H1 (cell line): ENCODE results near the gene HSD3B1. TPM values are rescaled to one million over a fixed set of nuclear protein-coding genes. Genes with fewer than 3 reads are reported as not detected.

Experiments used
- CREB1 ChIP-seq: IDR thresholded peaks from 2 replicates; pipeline ENCODE4 v1.6.1; 2012; ENCODE audit warnings: inconsistent platforms
- CTCF ChIP-seq, 3 experiments: IDR thresholded peaks; 1 replicate in 2 of 3; 2 replicates in 1 of 3; pipeline versions ENCODE4 v1.5.1 to v1.6.1; 2011; ENCODE audit warnings: low read length in 3 of 3, mild to moderate bottlenecking in 3 of 3, inconsistent platforms in 2 of 3, low read depth in 1 of 3, moderate library complexity in 1 of 3; ENCODE audit not compliant: insufficient read depth in 1 of 3; ENCODE audit errors: control extremely low read depth in 1 of 3
- MAFK ChIP-seq: IDR thresholded peaks from 2 replicates; pipeline ENCODE4 v1.6.1; 2012; ENCODE audit warnings: low read depth, mild to moderate bottlenecking, improper control_type of control experiment, low read length
- RXRA ChIP-seq: IDR thresholded peaks from 2 replicates; pipeline ENCODE4 v1.6.1; 2011; ENCODE audit warnings: low read depth, mild to moderate bottlenecking, low read length, moderate library complexity; ENCODE audit not compliant: insufficient read depth
- SIN3A ChIP-seq, 2 experiments: IDR thresholded peaks in 1 of 2; conservative IDR thresholded peaks in 1 of 2; 2 replicates each; pipeline ENCODE4 v1.6.1; 2011 to 2012; ENCODE audit warnings: low read length in 2 of 2, improper control_type of control experiment in 1 of 2, low read depth in 1 of 2, mild to moderate bottlenecking in 1 of 2
- SP2 ChIP-seq: IDR thresholded peaks from 2 replicates; pipeline ENCODE4 v1.6.1; 2012; ENCODE audit warnings: mild to moderate bottlenecking, low read length, inconsistent platforms
- polyA plus RNA-seq, 7 experiments: library from polyadenylated mRNA; depleted of rRNA in 3 of 7; stranded (reverse) in 5 of 7; unstranded in 2 of 7; fragments of >200 nt in 5 of 7; fragments of 200-250 nt in 2 of 7; gene quantifications; 1 replicate in 5 of 7; 2 replicates in 1 of 7; 4 replicates in 1 of 7; pipeline versions ENCODE4 v1.2.1 to v1.2.3, GENCODE V29; 2011 to 2013; ENCODE audit warnings: missing spikeins in 2 of 7, mixed read lengths in 2 of 7
- total RNA-seq: library from RNA; stranded (reverse); fragmentation: NEBNext Ultra II Directional; extraction: Animal tissue kit (Norgen Biotek cat#: 25700); gene quantifications from 2 replicates; pipeline ENCODE4 v1.2.1, GENCODE V29; 2021
- TF ChIP-seq, protein P1 (sequence below): fragments of 300-600 bp; sonication (generic); IDR thresholded peaks from 2 replicates; pipeline ENCODE4 v1.7.1; 2012; ENCODE audit warnings: low read length, moderate library complexity, mild to moderate bottlenecking, inconsistent platforms; ENCODE audit not compliant: insufficient replicate concordance

Gene HSD3B1
- total and polyA plus RNA-seq, 2 of the 8 experiments (the other 6 are each of a cell fraction or from before 2014, with no cell fraction given) = not detected

- TF ChIP-seq, protein P1, sequence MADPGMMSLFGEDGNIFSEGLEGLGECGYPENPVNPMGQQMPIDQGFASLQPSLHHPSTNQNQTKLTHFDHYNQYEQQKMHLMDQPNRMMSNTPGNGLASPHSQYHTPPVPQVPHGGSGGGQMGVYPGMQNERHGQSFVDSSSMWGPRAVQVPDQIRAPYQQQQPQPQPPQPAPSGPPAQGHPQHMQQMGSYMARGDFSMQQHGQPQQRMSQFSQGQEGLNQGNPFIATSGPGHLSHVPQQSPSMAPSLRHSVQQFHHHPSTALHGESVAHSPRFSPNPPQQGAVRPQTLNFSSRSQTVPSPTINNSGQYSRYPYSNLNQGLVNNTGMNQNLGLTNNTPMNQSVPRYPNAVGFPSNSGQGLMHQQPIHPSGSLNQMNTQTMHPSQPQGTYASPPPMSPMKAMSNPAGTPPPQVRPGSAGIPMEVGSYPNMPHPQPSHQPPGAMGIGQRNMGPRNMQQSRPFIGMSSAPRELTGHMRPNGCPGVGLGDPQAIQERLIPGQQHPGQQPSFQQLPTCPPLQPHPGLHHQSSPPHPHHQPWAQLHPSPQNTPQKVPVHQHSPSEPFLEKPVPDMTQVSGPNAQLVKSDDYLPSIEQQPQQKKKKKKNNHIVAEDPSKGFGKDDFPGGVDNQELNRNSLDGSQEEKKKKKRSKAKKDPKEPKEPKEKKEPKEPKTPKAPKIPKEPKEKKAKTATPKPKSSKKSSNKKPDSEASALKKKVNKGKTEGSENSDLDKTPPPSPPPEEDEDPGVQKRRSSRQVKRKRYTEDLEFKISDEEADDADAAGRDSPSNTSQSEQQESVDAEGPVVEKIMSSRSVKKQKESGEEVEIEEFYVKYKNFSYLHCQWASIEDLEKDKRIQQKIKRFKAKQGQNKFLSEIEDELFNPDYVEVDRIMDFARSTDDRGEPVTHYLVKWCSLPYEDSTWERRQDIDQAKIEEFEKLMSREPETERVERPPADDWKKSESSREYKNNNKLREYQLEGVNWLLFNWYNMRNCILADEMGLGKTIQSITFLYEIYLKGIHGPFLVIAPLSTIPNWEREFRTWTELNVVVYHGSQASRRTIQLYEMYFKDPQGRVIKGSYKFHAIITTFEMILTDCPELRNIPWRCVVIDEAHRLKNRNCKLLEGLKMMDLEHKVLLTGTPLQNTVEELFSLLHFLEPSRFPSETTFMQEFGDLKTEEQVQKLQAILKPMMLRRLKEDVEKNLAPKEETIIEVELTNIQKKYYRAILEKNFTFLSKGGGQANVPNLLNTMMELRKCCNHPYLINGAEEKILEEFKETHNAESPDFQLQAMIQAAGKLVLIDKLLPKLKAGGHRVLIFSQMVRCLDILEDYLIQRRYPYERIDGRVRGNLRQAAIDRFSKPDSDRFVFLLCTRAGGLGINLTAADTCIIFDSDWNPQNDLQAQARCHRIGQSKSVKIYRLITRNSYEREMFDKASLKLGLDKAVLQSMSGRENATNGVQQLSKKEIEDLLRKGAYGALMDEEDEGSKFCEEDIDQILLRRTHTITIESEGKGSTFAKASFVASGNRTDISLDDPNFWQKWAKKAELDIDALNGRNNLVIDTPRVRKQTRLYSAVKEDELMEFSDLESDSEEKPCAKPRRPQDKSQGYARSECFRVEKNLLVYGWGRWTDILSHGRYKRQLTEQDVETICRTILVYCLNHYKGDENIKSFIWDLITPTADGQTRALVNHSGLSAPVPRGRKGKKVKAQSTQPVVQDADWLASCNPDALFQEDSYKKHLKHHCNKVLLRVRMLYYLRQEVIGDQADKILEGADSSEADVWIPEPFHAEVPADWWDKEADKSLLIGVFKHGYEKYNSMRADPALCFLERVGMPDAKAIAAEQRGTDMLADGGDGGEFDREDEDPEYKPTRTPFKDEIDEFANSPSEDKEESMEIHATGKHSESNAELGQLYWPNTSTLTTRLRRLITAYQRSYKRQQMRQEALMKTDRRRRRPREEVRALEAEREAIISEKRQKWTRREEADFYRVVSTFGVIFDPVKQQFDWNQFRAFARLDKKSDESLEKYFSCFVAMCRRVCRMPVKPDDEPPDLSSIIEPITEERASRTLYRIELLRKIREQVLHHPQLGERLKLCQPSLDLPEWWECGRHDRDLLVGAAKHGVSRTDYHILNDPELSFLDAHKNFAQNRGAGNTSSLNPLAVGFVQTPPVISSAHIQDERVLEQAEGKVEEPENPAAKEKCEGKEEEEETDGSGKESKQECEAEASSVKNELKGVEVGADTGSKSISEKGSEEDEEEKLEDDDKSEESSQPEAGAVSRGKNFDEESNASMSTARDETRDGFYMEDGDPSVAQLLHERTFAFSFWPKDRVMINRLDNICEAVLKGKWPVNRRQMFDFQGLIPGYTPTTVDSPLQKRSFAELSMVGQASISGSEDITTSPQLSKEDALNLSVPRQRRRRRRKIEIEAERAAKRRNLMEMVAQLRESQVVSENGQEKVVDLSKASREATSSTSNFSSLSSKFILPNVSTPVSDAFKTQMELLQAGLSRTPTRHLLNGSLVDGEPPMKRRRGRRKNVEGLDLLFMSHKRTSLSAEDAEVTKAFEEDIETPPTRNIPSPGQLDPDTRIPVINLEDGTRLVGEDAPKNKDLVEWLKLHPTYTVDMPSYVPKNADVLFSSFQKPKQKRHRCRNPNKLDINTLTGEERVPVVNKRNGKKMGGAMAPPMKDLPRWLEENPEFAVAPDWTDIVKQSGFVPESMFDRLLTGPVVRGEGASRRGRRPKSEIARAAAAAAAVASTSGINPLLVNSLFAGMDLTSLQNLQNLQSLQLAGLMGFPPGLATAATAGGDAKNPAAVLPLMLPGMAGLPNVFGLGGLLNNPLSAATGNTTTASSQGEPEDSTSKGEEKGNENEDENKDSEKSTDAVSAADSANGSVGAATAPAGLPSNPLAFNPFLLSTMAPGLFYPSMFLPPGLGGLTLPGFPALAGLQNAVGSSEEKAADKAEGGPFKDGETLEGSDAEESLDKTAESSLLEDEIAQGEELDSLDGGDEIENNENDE = no peak
- TF ChIP-seq SIN3A (conservative IDR thresholded peaks at IDR 0.05 in 1 of 2, IDR thresholded peaks at IDR 0.05 in 1 of 2; ENCODE audit: low read depth in 1 of 2, low read length in 2 of 2) = no peak
- TF ChIP-seq MAFK = no peak
- no peak for TF ChIP-seq SP2
- TF ChIP-seq CREB1 = no peak
- TF ChIP-seq RXRA = no peak
- TF ChIP-seq CTCF (IDR thresholded peaks at IDR 0.05; ENCODE audit: control extremely low read depth in 1 of 3, insufficient read depth in 1 of 3, low read depth in 1 of 3, low read length in 3 of 3) = no peak
These were observed 38.9 kb upstream of the HSD3B1 start (continued) for GRCh38 chr1:119467857-119468668.
